IMR-90 (cell line): ENCODE data around the gene WDR70. TPM values are rescaled to one million over a fixed set of nuclear protein-coding genes. Genes with fewer than 3 reads are reported as not detected.

Experiments
- ATAC-seq: fragments of 200-7000 bp; cut with Tn5 transposase; 2 replicates; pipeline ENCODE4 v1.9.1; 2020; ENCODE audit warnings: low read depth, mild to moderate bottlenecking, moderate library complexity
- BruUV-seq: library from RNA; stranded (reverse); fragments of 400-500 nt; replicated peaks from 2 replicates; lab custom pipeline; 2021; lab: Mats Ljungman, UMichigan
- CTCF ChIA-PET: fragments of 300-600 bp; formaldehyde crosslinking; extraction: SDS; loops from one replicate; lab custom pipeline; 2021; ENCODE audit warnings: antibody characterized with exemption; lab: Yijun Ruan, JAX
- POLR2A ChIA-PET: fragments of 300-600 bp; sonication (Branson Sonifier 250); formaldehyde crosslinking; loops from one replicate; lab custom pipeline; 2022; ENCODE audit warnings: antibody characterized with exemption; ENCODE audit not compliant: unreplicated experiment; lab: Charles Lee
- DNase-seq: peaks from one replicate; pipeline ENCODE4 v3.0.0; 2013
- H2AFZ ChIP-seq: replicated peaks from 2 replicates; pipeline ENCODE3; 2013; ENCODE audit warnings: low read length, mild to moderate bottlenecking; ENCODE audit not compliant: poor library complexity
- H2AK5ac ChIP-seq: 2 replicates; pipeline ENCODE4 v1.6.1; 2013; ENCODE audit warnings: low read depth, low read length, inconsistent platforms
- H2AK9ac ChIP-seq: replicated peaks from 2 replicates; pipeline ENCODE3; 2013; ENCODE audit warnings: mild to moderate bottlenecking, low read depth, low read length, moderate library complexity; ENCODE audit not compliant: poor library complexity
- H2BK120ac ChIP-seq: 2 replicates; pipeline ENCODE4 v1.6.1; 2013; ENCODE audit warnings: low read depth, low read length, inconsistent platforms
- H2BK15ac ChIP-seq: 3 replicates; pipeline ENCODE4 v1.6.1; 2013; ENCODE audit warnings: low read depth, low read length, inconsistent platforms
- H2BK20ac ChIP-seq: 2 replicates; pipeline ENCODE4 v1.6.1; 2013; ENCODE audit warnings: low read depth, mild to moderate bottlenecking, inconsistent platforms, low read length, moderate library complexity
- H2BK5ac ChIP-seq: 2 replicates; pipeline ENCODE4 v1.6.1; 2013; ENCODE audit warnings: mild to moderate bottlenecking, low read depth, low read length, inconsistent platforms; ENCODE audit not compliant: poor library complexity, severe bottlenecking
- H3K14ac ChIP-seq: replicated peaks from 2 replicates; pipeline ENCODE4 v1.6.1; 2013; ENCODE audit warnings: low read depth, low read length, inconsistent platforms
- H3K18ac ChIP-seq: 2 replicates; pipeline ENCODE4 v1.6.1; 2013; ENCODE audit warnings: low read depth, low read length, control low read depth
- H3K23ac ChIP-seq: 2 replicates; pipeline ENCODE4 v1.6.1; 2013; ENCODE audit warnings: low read depth, low read length, inconsistent platforms
- H3K27ac ChIP-seq: 2 replicates; pipeline ENCODE4 v1.5.1; 2013; ENCODE audit warnings: mild to moderate bottlenecking, control low read depth, low read length; ENCODE audit not compliant: insufficient read depth
- H3K27me3 ChIP-seq: 2 replicates; pipeline ENCODE4 v1.6.1; 2013; ENCODE audit warnings: low read length; ENCODE audit not compliant: control insufficient read depth, insufficient read depth
- H3K36me3 ChIP-seq: 2 replicates; pipeline ENCODE4 v1.6.1; 2013; ENCODE audit warnings: low read length, mixed read lengths; ENCODE audit not compliant: control insufficient read depth, insufficient read depth
- H3K4ac ChIP-seq: 2 replicates; pipeline ENCODE4 v1.6.1; 2013; ENCODE audit warnings: low read depth, low read length, inconsistent platforms
- H3K4me1 ChIP-seq: 2 replicates; pipeline ENCODE4 v1.6.1; 2013; ENCODE audit warnings: low read length, mixed read lengths; ENCODE audit not compliant: control insufficient read depth, insufficient read depth
- H3K4me2 ChIP-seq: 2 replicates; pipeline ENCODE4 v1.6.1; 2013; ENCODE audit warnings: low read depth, mild to moderate bottlenecking, control low read depth, low read length, moderate library complexity
- H3K4me3 ChIP-seq: 2 replicates; pipeline ENCODE4 v1.5.1; 2013; ENCODE audit warnings: low read depth, mild to moderate bottlenecking, control low read depth, low read length, moderate library complexity; ENCODE audit not compliant: insufficient read depth
- H3K56ac ChIP-seq: 2 replicates; pipeline ENCODE4 v1.6.1; 2013; ENCODE audit warnings: low read length, inconsistent platforms; ENCODE audit not compliant: insufficient read depth; ENCODE audit errors: extremely low read depth
- H3K79me1 ChIP-seq, 2 experiments: 2 replicates each; pipeline ENCODE4 v1.6.1; 2013; ENCODE audit warnings: low read length in 2 of 2, inconsistent platforms in 1 of 2, low read depth in 1 of 2
- H3K9ac ChIP-seq: 2 replicates; pipeline ENCODE4 v1.6.1; 2013; ENCODE audit warnings: low read depth, low read length, control low read depth
- H3K9me1 ChIP-seq: 2 replicates; pipeline ENCODE4 v1.6.1; 2013; ENCODE audit warnings: low read length, inconsistent platforms; ENCODE audit not compliant: insufficient read depth
- H3K9me3 ChIP-seq: 2 replicates; pipeline ENCODE4 v1.6.1; 2013; ENCODE audit warnings: low read length; ENCODE audit not compliant: control insufficient read depth, insufficient read depth
- H4K20me1 ChIP-seq: 2 replicates; pipeline ENCODE4 v1.6.1; 2013; ENCODE audit warnings: low read length, inconsistent platforms; ENCODE audit not compliant: insufficient read depth
- H4K5ac ChIP-seq: 2 replicates; pipeline ENCODE4 v1.6.1; 2013; ENCODE audit warnings: mild to moderate bottlenecking, low read depth, low read length, control low read depth
- H4K8ac ChIP-seq, 2 experiments: 2 replicates each; pipeline ENCODE4 v1.6.1; 2013; ENCODE audit warnings: low read depth in 2 of 2, low read length in 2 of 2, control low read depth in 1 of 2, inconsistent platforms in 1 of 2
- H4K91ac ChIP-seq: 2 replicates; pipeline ENCODE4 v1.6.1; 2013; ENCODE audit warnings: low read depth, low read length, inconsistent platforms; ENCODE audit not compliant: insufficient read depth
- CEBPB ChIP-seq: IDR thresholded peaks from 2 replicates; pipeline ENCODE4 v1.6.1; 2012; ENCODE audit warnings: low read depth, low read length, improper control_type of control experiment
- POLR2A ChIP-seq: IDR thresholded peaks from 2 replicates; pipeline ENCODE4 v1.6.1; 2012; ENCODE audit warnings: mild to moderate bottlenecking, low read depth, low read length
- WGBS, 2 experiments: methylation state at CpG; one replicate each; pipeline versions ENCODE4 v1.1.5 to v1.1.7; 2013; ENCODE audit warnings: missing lambda C conversion rate in 2 of 2; ENCODE audit not compliant: insufficient read length in 1 of 2; ENCODE audit errors: extremely low coverage in 2 of 2; 5-methylcytosine and 5-hydroxymethylcytosine counted together
- dilution Hi-C: fragments of 300-500 bp; cut with HindIII; formaldehyde crosslinking; loops from one replicate; pipeline ENCODE4 v1.14.3; 2018; ENCODE audit warnings: low sequenced_read_pairs; ENCODE audit not compliant: unreplicated experiment
- in situ Hi-C: fragments of 300-500 bp; cut with MboI; formaldehyde crosslinking; loops from 3 replicates; pipeline ENCODE4 v1.14.3; 2019; ENCODE audit warnings: low sequenced_read_pairs, inconsistent platforms, mixed read lengths
- intact Hi-C: fragments of 100-400 bp; cut with micrococcal nuclease; formaldehyde crosslinking; loops from 2 replicates; pipeline ENCODE4 v1.10.0; 2022
- polyA plus RNA-seq, 3 experiments: library from polyadenylated mRNA; depleted of rRNA; stranded (reverse); fragments of >200 nt; gene quantifications; 2 replicates each; pipeline ENCODE4 v1.2.3, GENCODE V29; 2012; ENCODE audit warnings: low replicate concordance in 1 of 3
- total RNA-seq: library from RNA; depleted of rRNA; stranded (reverse); fragments of >200 nt; gene quantifications from 2 replicates; pipeline ENCODE4 v1.2.3, GENCODE V29; 2012

WDR70 gene
- total and polyA plus RNA-seq, 2 of the 4 experiments (the other 2 are of a cell fraction), result 16.7 to 29.9 TPM

DNA sequence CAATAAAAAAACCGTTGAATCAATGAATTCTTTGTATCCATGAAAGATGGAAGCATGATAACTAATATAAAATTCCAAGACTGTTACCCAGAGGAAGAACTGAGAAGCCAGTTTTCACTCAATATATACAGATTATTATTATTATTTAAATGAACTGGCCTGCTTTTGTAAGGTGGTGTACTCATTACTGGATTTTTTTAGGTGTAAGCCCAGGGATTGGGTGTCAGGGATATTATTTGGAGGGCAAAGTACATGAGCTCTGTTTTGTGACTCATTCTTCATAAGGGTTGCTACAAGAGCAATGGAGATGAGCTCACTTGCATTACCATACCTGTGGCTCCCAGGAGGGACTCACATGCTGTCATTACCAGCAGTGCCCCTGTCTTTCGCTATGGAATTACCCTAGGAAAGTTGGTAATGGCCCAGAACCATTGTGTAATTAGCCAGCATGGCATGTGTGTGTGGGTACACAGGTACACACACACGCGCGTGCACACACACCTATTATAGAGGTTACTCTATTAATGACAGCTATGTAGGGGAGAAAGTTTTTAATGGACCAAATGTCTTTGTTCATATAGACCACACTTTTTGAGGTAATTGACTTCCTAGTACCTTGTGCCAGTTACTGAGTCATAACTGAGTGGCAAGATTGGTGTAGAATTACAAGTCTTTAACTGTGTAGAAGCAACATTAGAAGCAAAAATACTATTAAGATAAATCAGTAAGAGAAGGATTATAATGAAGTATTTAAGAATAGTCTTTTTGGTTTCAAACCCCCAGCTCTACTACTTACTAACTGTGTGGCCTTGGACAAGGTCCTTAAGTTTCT is 317.3 kb downstream of the WDR70 start:
- no peak overlapping the region for H3K27ac ChIP-seq
- H2AK9ac ChIP-seq, result no peak overlapping the region
- intact Hi-C loops (no loop called here), in situ Hi-C loops (no loop called here), dilution Hi-C loops (no loop called here)
- H2BK5ac ChIP-seq, result peak overlapping the region; percentile 1
- peaks cover 2% of the 10 kb centered on the region; the same call in 1 of the 2 replicates for H3K9me3 ChIP-seq
- no peak overlapping the region for H2AK5ac ChIP-seq
- POLR2A ChIA-PET, result no interaction called here
- CTCF ChIA-PET, result no interaction called here
- H3K9ac ChIP-seq, result no peak overlapping the region
- H3K4me3 ChIP-seq, result no peak overlapping the region
- H2BK120ac ChIP-seq, result no peak overlapping the region
- no peak overlapping the region for H3K4me2 ChIP-seq
- no peak overlapping the region for H4K8ac ChIP-seq
- no peak overlapping the region for H4K5ac ChIP-seq
- no peak overlapping the region for H2BK15ac ChIP-seq
- H3K9me1 ChIP-seq, result peaks cover 3% of the 10 kb centered on the region; the same call in 1 of the 2 replicates
- peak; percentile 66 for ATAC-seq
- TF ChIP-seq CEBPB (peak; percentile 31; the same call in 1 of the 2 replicates), POLR2A (no peak)
- H3K36me3 ChIP-seq, result 0 out of 2 replicates have a peak, but pooled peaks cover 2% of the 10 kb centered on the region
- no peak overlapping the region for H3K4ac ChIP-seq
- no peak overlapping the region for H2AFZ ChIP-seq
- no peaks in the 10 kb centered on the region for H3K79me1 ChIP-seq
- no peak overlapping the region for H3K18ac ChIP-seq
- H4K91ac ChIP-seq, result no peak overlapping the region
- H3K56ac ChIP-seq, result no peak overlapping the region
- H3K23ac ChIP-seq, result no peak overlapping the region
- no peaks in the 10 kb centered on the region for H4K20me1 ChIP-seq
- no peak overlapping the region for H3K14ac ChIP-seq
- H3K4me1 ChIP-seq, result no peaks in the 10 kb centered on the region
- WGBS, 2 experiments, result no CpG with 5 or more reads among the region's 5 CpGs
- peak; percentile 72 for DNase-seq
- H3K27me3 ChIP-seq, result no peaks in the 10 kb centered on the region
- no peak overlapping the region for H2BK20ac ChIP-seq
- no TSS peak for BruUV-seq
